IPS-NIHi11 (cell line): ENCODE measurements around the gene UGGT2.
"Not testable (repeated sequence)": the region's sequence is repeated elsewhere in the genome, so short reads cannot be mapped to it uniquely, and the experiment has no call there.

Source experiments
- DNase-seq: peaks from one replicate; pipeline ENCODE4 v3.0.0; 2012; ENCODE audit warnings: mixed read lengths, low spot score

UGGT2 gene

DNA sequence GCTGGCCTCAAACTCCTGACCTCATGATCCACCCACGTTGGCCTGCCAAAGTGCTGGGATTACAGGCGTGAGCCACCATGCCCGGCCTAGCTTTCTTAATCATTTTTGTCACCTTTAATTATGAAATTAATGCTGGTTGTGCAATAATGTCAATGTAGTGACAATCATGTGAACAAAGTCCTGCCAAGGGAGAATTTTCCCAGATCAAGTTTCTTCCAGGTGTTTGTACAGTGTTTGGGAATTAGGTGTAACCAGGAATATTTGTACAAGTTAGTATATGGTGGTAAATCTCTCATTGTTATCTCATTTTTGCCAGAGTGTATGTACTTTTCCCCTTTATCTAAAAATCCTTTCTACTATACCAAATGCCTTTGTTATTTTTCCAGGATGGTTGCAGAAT lies 171.1 kb downstream of the UGGT2 start:
- no peak for DNase-seq

GRCh38 chr13:95880331-95880730 lies 172.9 kb downstream of the UGGT2 start:
- DNase-seq = no peak

DNA sequence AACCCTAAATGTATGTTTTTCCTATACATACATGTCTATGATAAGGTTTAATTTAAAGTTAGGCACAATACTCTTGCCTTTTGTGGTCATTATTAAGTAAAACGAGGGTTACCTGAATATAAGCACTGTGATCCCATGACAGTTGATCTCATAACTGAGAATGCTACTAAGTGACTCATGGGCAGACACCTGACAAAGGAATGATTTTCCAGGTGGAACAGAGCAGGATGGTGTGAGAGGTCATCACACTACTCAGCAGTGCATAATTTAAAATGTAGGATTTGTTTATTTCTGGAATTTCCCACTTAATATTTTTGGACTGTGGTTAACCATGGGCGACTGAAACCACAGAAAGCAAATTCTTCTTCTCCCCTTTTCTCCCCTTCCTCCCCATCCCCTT lies 178.9 kb downstream of the UGGT2 start:
- no peak for DNase-seq

DNA sequence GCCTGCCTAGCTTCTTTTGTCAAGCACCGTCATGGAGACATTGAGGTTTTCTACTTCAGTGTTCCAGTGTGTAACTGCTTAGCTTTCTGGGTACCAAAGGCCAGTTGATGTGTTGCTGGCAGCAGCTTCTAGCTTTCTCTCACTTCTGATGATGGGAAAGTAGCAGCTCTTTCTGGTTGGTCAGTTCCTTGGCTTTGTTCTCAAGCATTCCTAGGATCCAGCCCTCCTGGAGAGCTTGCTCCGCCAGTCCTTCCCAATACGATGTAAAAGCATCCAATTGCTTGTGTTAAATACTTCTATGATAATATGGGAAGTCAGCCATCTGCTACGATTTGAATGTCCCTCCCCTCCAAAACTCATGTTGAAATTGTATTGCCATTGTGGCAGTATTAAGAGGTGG lies 182.8 kb downstream of the UGGT2 start:
- DNase-seq = peak; percentile 23

DNA sequence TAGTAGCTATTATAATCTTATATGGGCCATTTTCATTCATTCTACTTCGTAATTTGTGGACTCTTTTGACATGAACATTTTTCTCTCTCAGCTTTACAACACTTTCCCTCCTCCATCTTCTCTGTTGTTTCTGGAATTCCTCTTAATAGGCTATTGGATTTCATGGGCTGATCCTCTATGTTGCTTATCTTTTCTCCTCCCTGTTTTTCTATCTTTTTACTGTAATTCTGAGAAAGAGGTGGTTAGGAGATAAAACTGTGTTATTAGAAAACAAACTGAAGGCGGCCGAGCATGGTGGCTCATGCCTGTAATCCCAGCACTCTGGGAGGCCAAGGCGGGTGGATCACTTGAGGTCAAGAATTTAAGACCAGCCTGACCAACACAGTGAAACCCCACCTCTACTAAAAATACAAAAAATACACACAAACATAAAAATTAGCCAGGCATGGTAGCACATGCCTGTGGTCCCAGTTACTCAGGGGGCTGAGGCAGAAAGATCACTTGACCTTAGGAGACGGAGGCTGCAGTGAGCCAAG lies 188.1 kb downstream of the UGGT2 start:
- no peak for DNase-seq

- DNase-seq = no peak
Measured at GRCh38 chr13:95862408-95862807, 190.8 kb downstream of the UGGT2 start.

DNA sequence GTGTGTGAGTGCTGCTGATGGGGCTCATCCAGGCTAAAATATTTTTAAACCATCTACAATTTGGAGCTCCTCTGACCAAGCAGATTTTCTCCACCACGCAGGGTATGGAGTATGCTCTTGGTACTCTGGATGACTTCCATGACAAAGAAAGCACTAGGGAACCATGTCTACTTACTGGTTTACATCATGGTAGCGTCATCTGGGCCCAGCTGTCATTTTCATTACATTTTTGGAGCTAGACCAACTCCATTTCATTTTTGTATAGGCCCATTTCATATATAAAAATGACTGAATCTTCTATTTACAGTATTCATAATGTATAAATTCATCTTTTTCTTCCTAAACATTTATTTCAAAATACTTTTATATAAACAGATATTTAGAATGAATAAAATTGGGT lies 191.9 kb downstream of the UGGT2 start:
- no peak for DNase-seq

DNA sequence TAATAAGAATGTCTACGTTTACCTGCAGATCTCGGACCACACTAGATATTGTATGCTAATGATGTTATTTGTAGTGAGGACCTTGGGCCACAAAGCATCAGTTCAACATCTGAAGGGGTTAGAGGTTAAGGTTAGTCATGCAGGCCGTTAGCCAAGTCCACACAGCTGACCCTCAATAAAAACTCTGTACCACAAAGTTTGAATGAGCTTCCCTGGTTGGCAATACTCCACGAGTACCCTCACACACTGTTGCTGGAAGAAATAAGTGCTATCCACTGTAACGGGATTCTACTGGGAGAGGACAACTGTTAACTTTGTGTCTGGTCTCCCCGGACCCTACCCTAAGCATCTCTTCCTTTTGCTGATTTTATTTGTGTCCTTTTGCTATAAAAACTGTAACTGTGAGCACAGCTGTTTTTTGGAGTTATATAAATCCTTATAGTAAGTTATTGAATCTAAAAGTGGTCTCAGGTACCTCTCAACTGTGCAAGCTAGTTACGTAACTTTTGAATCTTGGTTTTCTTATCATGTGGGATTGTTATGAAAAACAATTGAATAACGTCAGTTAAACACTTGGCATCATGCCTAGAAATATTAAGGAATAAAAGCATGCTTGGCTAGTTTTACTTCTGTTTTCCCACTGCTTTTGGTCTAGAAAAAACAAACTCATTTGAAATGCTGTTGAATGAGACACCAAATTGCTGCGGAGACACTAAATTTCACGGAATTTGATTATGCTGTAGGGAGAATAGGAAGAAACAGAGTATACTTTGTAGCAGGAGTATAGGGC lies 194.7 kb downstream of the UGGT2 start:
- DNase-seq = no peak

GRCh38 chr13:95845656-95846055 lies 207.5 kb downstream of the UGGT2 start:
- not testable (repeated sequence) for DNase-seq

DNA sequence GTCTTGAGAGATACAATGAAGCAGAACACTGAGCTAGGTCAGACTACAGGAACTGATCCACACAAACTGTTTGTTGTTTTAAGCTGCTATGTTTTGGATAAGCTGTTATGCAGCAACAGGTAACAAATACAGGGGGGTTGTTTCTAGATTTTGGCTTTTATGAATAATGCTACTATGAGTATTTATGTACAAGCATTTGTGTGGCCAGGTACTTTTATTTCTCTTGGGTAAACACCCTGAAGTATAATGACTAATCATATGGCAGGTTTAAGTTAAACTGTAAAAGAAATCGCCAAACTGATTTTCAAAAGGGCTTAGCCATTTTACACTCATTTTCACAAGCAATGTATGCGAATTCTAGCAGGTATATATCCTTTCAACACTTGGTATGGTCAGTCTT lies 210.3 kb downstream of the UGGT2 start:
- DNase-seq = no peak

DNA sequence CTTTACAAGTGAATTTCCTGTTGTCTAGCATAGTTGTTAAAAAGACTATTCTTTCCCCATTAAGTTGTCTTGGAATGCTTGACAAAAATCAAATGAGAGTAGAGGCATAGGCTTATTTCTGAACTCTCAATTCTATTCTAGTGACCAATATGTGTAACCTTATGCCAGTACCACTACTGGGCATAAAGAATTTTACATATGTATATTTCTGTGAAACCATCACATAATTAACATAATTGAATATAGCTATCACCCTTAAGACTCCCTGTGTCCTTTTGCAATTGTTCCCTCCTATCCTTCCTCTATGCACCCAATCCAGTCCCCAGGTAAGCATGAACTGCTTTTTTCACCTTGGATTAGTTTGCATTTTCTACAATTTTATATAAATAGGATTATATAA lies 211.3 kb downstream of the UGGT2 start:
- no peak for DNase-seq

- DNase-seq = peak; percentile 82
Measured at GRCh38 chr13:95834134-95834765, 219.0 kb downstream of the UGGT2 start.

DNA sequence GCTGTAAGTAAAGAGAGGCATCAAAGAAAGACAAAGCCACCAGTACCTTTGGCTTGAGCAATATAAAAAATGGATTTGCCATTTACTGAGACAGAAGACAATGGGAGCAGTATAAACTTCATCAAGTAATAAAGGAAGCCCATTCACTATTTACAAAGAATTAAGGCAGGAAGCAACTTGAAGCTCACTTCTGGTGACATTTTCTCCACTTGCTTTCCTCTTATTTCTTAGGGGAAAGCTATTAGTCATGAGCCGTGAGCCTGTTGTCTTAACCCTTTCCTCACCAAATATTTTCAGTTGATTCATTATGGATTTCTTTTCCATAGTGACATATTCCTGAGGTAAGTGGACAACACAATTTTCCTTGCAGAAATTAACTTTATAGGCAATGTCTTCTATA lies 219.5 kb downstream of the UGGT2 start:
- DNase-seq = peak; percentile 9

GRCh38 chr13:95833126-95833525 lies 220.1 kb downstream of the UGGT2 start:
- no peak for DNase-seq

DNA sequence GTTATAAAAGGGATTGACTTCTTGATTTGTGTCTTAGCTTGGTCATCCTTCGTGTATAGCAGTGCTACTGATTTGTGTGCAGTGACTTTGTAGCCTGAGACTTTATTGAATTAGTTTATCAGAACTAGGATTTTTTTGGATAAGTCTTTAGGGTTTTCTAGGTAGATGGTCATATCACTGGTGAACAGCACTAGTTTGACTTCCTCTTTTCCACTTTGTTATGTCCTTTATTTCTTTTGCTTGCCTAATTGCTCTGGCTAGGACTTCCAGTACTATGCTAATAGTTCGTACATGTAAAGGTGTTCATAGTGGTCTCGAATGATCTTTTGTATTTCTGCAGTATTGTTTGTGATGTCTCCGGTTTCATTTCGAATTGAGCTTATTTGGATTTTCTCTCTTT lies 230.9 kb downstream of the UGGT2 start:
- no peak for DNase-seq

DNA sequence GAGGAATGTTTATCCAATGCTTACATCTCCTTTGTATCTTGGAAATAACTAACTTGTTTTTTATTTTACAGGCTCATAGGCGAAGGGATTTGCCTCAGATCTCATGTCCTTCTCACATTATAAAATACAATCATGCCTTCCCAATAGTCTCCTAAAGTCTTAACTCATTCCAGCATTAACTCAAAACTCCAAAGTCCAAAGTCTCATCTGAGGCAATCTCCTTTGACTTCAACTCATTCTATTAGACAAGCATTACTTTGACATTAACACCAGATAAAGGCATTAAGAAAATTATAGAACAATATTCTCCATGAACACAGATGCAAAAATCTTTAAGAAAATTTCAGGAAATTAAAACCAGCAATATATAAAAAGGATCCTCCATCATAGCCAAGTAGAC lies 238.7 kb downstream of the UGGT2 start:
- DNase-seq = no peak

DNA sequence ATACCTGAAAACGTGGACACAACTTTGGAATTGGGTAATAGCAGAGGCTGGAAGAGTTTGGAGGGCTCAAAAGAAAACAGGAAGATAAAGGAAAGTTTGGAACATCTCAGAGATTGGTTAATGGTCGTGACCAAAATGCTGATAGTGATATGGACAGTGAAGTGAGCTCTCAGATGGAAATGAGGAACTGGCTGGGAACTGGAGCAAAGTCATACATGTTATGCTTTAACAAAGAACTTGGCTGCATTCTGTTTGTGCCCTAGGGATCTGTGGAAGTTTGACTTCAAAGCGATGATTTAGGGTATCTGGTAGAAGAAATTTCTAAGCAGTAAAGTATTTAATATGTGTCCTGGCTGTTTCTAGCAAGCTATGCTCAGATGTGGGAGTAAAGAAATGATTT lies 240.1 kb downstream of the UGGT2 start:
- DNase-seq = no peak

DNA sequence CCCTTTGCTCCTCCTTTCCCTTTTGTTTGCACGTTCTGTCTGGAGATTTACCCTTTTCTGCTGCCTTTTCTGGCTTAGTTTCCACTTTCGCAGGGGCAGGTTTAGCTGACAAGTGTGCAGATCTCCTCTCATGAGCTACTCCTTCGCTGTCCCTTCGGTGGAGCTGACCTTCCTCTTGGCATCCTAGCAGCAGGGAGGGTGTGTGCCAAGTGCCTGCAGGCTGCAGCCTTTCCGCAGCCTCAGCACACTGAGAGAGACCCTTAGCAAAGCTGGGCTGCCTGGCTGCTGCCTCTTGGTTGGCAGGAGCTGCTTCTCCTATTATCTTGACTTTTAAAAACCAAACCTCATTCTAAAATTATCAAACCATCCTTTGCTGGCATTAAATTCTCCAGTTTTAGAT lies 243.8 kb downstream of the UGGT2 start:
- DNase-seq = no peak

DNA sequence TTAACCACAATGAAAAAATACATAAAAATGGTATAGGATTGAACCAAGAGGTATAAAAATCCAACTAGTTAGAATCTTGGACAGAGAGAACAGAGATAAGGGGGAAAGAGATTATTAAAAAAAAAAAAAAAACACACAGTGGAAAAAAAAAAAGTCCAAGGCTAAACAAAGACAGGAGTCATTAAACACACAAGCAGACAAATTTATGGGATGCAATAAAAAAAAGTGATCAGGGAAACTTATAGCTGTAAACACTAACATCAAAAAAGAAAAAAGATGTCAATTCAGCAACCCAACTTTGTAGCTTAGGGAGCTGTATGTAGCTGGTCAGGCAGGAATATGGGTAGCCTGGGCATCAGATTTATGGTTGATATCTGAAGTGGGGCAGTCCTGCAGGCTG lies 247.3 kb downstream of the UGGT2 start:
- DNase-seq = no peak

DNA sequence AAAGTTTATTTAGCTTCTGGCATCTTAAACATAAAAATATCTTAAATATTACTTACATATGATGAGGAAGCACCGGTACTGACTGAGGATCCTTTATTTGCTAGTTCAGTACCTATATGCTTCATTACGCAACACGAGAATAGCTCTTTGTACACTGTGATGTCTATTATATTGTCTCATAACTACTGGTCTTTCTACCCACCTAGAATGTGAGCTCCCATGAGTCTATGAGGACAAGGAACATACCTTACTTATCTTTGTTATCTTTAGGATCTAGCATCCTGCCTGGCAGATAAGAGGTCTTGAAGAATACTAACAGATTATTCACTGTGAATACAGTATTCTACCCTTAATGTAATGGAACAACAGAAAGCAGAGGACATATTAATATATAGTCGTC lies 251.4 kb downstream of the UGGT2 start:
- DNase-seq = no peak

DNA sequence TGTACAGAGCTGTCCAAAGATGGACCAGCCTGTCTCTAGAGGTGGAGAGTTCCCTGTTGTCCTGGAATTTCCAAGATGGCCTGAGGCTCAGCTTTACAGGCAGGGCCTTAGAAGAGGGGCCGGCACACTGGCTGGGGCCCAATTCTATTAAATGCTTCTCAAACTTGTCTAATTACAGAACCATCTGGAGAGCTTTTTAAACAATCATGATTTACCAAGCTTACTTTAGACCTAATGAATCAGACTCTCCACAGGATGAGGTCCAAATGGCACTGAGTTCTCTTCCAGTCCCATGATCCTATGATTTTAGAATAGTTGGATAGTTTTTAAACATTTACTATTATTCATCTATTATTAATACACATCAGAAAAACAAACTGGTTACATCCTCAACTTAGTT lies 252.8 kb downstream of the UGGT2 start:
- DNase-seq = no peak

DNA sequence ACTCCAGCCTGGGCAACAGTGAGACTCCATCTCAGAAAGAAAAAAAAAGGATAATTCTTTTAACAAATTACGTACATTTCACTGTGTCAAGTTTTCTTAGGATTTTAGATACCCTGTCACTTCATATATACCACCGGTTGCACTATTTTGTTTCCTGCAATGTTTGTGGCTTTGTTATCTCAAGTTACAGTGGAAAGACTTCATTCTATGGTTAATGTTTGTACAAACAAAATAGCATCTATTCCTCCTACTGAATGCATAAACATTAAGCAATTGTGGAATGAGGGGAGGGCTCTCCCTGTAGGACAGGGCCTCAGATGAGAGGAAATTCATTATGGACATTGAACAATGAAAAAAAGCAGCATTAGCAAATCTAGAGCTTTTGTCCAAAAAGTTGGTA lies 256.2 kb downstream of the UGGT2 start:
- no peak for DNase-seq

DNA sequence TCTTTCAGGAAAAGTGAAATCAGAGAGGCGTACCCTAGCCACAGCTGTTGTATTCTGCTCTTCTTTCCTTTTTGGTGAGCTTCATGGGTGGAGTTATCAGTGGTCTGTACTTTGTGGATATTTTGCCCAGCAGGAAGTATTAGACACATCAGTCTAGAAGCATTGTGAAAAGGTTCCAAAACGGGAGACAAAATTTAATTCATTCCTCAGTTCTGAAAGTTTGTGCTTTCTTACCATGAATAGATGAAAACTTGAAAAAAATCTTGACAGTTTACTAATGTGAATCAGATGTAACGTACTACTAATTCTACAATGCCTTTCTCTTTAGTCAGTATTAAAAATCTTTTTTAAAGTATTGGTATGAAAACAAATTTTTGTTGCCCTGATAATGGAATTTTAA lies 259.4 kb downstream of the UGGT2 start:
- no peak for DNase-seq
